SK-N-SH (cell line): ENCODE measurements around the gene FOXP1. TPM values are rescaled to one million over a fixed set of nuclear protein-coding genes. Genes with fewer than 3 reads are reported as not detected.

Experiments used
- CTCF ChIA-PET: fragments of 300-600, 350-600 bp; formaldehyde crosslinking; extraction: SDS; loops from one replicate; lab custom pipeline; 2021; lab: Yijun Ruan, JAX
- POLR2A ChIA-PET: fragments of 350-600 bp; sonication (Branson Sonifier 250); formaldehyde crosslinking; extraction: SDS; loops from one replicate; lab custom pipeline; 2020; ENCODE audit warnings: antibody characterized with exemption, inconsistent platforms; lab: Yijun Ruan, JAX
- DNase-seq: peaks from one replicate; pipeline ENCODE4 v3.0.0; 2012
- H2AFZ ChIP-seq: fragments of 200-600 bp; sonication (generic); 2 replicates; pipeline ENCODE4 v1.8.1; 2016; ENCODE audit warnings: antibody characterized with exemption, mild to moderate bottlenecking, low read depth
- H3F3A ChIP-seq: fragments of 200-600 bp; sonication (generic); replicated peaks from 2 replicates; pipeline ENCODE3; 2016; ENCODE audit warnings: antibody characterized with exemption, mild to moderate bottlenecking; ENCODE audit not compliant: insufficient read depth
- H3K27ac ChIP-seq, 2 experiments: fragments of 200-500 bp in 1 of 2; fragments of 200-600 bp in 1 of 2; sonication (Bioruptor generic) in 1 of 2; sonication (generic), shearing (Covaris generic) in 1 of 2; 2 replicates each; pipeline versions ENCODE4 v1.5.1 to v1.6.1; 2014 to 2016; ENCODE audit warnings: low read depth in 2 of 2, inconsistent platforms in 1 of 2, low read length in 1 of 2, mild to moderate bottlenecking in 1 of 2, mixed read lengths in 1 of 2
- H3K27me3 ChIP-seq: fragments of 200-600 bp; sonication (generic), shearing (Covaris generic); 2 replicates; pipeline ENCODE4 v1.6.1; 2016; ENCODE audit warnings: mixed run types; ENCODE audit not compliant: insufficient read depth
- H3K36me3 ChIP-seq, 2 experiments: fragments of 200-500 bp in 1 of 2; fragments of 200-600 bp in 1 of 2; sonication (Bioruptor generic) in 1 of 2; sonication (generic) in 1 of 2; replicated peaks in 1 of 2; 2 replicates each; pipeline versions ENCODE3 to v1.5.1; 2014 to 2016; ENCODE audit warnings: low read length in 1 of 2, mild to moderate bottlenecking in 1 of 2; ENCODE audit not compliant: insufficient read depth in 2 of 2, control insufficient read depth in 1 of 2
- H3K4me1 ChIP-seq, 2 experiments: fragments of 200-500 bp in 1 of 2; fragments of 200-600 bp in 1 of 2; sonication (Bioruptor generic) in 1 of 2; sonication (generic), shearing (Covaris generic) in 1 of 2; 2 replicates each; pipeline versions ENCODE4 v1.5.1 to v1.6.1; 2014 to 2016; ENCODE audit warnings: low read depth in 1 of 2, low read length in 1 of 2, mixed run types in 1 of 2; ENCODE audit not compliant: insufficient read depth in 2 of 2, control insufficient read depth in 1 of 2
- H3K4me2 ChIP-seq: fragments of 200-600 bp; sonication (generic), shearing (Covaris generic); 2 replicates; pipeline ENCODE4 v1.6.1; 2017; ENCODE audit warnings: mixed run types
- H3K4me3 ChIP-seq, 2 experiments: fragments of 200-500 bp in 1 of 2; fragments of 200-600 bp in 1 of 2; sonication (Bioruptor generic) in 1 of 2; sonication (generic), shearing (Covaris generic) in 1 of 2; 2 replicates each; pipeline versions ENCODE4 v1.5.1 to v1.8.1; 2014 to 2016; ENCODE audit warnings: low read depth in 2 of 2, inconsistent platforms in 1 of 2, low read length in 1 of 2, mild to moderate bottlenecking in 1 of 2, mixed read lengths in 1 of 2, moderate library complexity in 1 of 2
- H3K79me2 ChIP-seq: fragments of 200-600 bp; sonication (generic); 2 replicates; pipeline ENCODE4 v1.8.1; 2017; ENCODE audit warnings: mild to moderate bottlenecking; ENCODE audit not compliant: insufficient read depth
- H3K9ac ChIP-seq: fragments of 200-600 bp; sonication (generic); 2 replicates; pipeline ENCODE4 v1.6.1; 2017; ENCODE audit warnings: mixed run types
- H3K9me2 ChIP-seq: fragments of 200-600 bp; sonication (generic); 2 replicates; pipeline ENCODE4 v1.6.1; 2017; ENCODE audit warnings: mixed run types
- H3K9me3 ChIP-seq: fragments of 200-600 bp; sonication (generic); 2 replicates; pipeline ENCODE4 v1.6.1; 2017; ENCODE audit warnings: mixed run types, mild to moderate bottlenecking, moderate library complexity
- H4K20me1 ChIP-seq: fragments of 200-600 bp; sonication (generic); 2 replicates; pipeline ENCODE4 v1.6.1; 2017; ENCODE audit warnings: mild to moderate bottlenecking, mixed run types; ENCODE audit not compliant: insufficient read depth
- EP300 ChIP-seq, 2 experiments: IDR thresholded peaks; 2 replicates each; pipeline versions ENCODE4 v1.4.0 to v1.6.1; 2012; ENCODE audit warnings: borderline replicate concordance in 1 of 2, low read depth in 1 of 2, low read length in 1 of 2
- FOSL2 ChIP-seq: IDR thresholded peaks from 2 replicates; pipeline ENCODE4 v1.4.0; 2012; ENCODE audit warnings: low read depth, mild to moderate bottlenecking, moderate library complexity, borderline replicate concordance
- FOXJ3 ChIP-seq: sonication (generic); formaldehyde crosslinking; IDR thresholded peaks from 2 replicates; pipeline ENCODE4 v1.5.1; 2020; ENCODE audit warnings: mild to moderate bottlenecking, missing genetic modification reagents
- FOXM1 ChIP-seq: IDR thresholded peaks from 2 replicates; pipeline ENCODE4 v1.4.0; 2012; ENCODE audit warnings: low read depth, mild to moderate bottlenecking
- GABPA ChIP-seq: IDR thresholded peaks from 2 replicates; pipeline ENCODE4 v1.4.0; 2012; ENCODE audit warnings: low read depth, mild to moderate bottlenecking
- GATA2 ChIP-seq: sonication (generic); formaldehyde crosslinking; IDR thresholded peaks from 2 replicates; pipeline ENCODE4 v1.5.0; 2020; ENCODE audit warnings: mild to moderate bottlenecking, missing genetic modification reagents
- JUND ChIP-seq: IDR thresholded peaks from 2 replicates; pipeline ENCODE4 v1.4.0; 2012
- MEF2A ChIP-seq: IDR thresholded peaks from 2 replicates; pipeline ENCODE4 v1.4.0; 2012; ENCODE audit warnings: low read depth, borderline replicate concordance
- MXI1 ChIP-seq: IDR thresholded peaks from 2 replicates; pipeline ENCODE4 v1.6.1; 2012; ENCODE audit warnings: mild to moderate bottlenecking, low read depth, low read length, improper control_type of control experiment
- NRF1 ChIP-seq: IDR thresholded peaks from 2 replicates; pipeline ENCODE4 v1.6.1; 2012; ENCODE audit warnings: low read depth, mild to moderate bottlenecking, low read length
- RCOR1 ChIP-seq: fragments of 150-350 bp; IDR thresholded peaks from 2 replicates; pipeline ENCODE4 v1.6.1; 2017; ENCODE audit warnings: antibody characterized with exemption, low read length
- SIN3A ChIP-seq: IDR thresholded peaks from 2 replicates; pipeline ENCODE4 v1.6.1; 2012; ENCODE audit warnings: low read depth, mild to moderate bottlenecking, low read length, moderate library complexity, borderline replicate concordance
- SMC3 ChIP-seq: IDR thresholded peaks from 2 replicates; pipeline ENCODE4 v1.6.1; 2012; ENCODE audit warnings: low read depth, low read length, improper control_type of control experiment
- TAF1 ChIP-seq: IDR thresholded peaks from 2 replicates; pipeline ENCODE4 v1.6.1; 2012; ENCODE audit warnings: low read depth, mild to moderate bottlenecking, low read length, moderate library complexity, borderline replicate concordance
- TCF12 ChIP-seq: IDR thresholded peaks from 2 replicates; pipeline ENCODE4 v1.4.0; 2012
- TEAD4 ChIP-seq: IDR thresholded peaks from 2 replicates; pipeline ENCODE4 v1.4.0; 2012; ENCODE audit warnings: mild to moderate bottlenecking, borderline replicate concordance; ENCODE audit not compliant: insufficient read depth
- WGBS: methylation state at CpG from one replicate; pipeline ENCODE4 v1.1.6; 2017; ENCODE audit warnings: low lambda C conversion rate; 5-methylcytosine and 5-hydroxymethylcytosine counted together
- polyA plus RNA-seq, 3 experiments: library from polyadenylated mRNA; depleted of rRNA; stranded (reverse); fragments of >200 nt; gene quantifications; 2 replicates each; pipeline ENCODE4 v1.2.3, GENCODE V29; 2012
- TF ChIP-seq, protein P1 (sequence below): IDR thresholded peaks from 2 replicates; pipeline ENCODE4 v1.4.0; 2012; ENCODE audit warnings: low read depth
- TF ChIP-seq, protein P2 (sequence below): fragments of 150-350 bp; IDR thresholded peaks from 2 replicates; pipeline ENCODE4 v1.6.1; 2017; ENCODE audit warnings: antibody characterized with exemption, low read length, low read depth, borderline replicate concordance
- TF ChIP-seq, protein P3 (sequence below): IDR thresholded peaks from 2 replicates; pipeline ENCODE4 v1.4.0; 2012; ENCODE audit warnings: low read depth, borderline replicate concordance

Gene FOXP1
- polyA plus RNA-seq, 1 of the 3 experiments (the other 2 are of a cell fraction): 8.8 TPM

DNA sequence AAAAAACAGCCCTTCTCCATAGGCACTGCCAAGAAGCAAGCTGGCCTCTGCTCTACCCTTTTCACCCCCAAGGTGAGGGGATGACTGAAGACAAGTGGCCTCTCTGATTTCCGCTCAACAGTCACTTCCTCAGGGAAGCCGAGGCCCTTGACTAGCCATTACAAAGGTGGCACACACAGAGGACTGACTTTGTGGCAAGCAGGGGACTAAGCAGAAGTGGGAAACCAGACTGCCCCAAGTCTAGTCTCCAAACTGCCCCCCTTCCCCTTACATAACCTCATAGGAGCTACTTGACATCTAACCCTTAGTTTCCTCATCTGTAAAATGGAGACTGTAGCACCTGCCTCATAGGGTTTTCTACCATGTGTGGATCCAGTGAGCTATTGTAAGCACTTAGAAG, 118.9 kb downstream of the FOXP1 start:
- no peak for DNase-seq
- Histone ChIP-seq H3K9ac (no peak overlapping the region), H3K79me2 (peaks cover 86% of the 10 kb centered on the region), H3F3A (peaks cover 3% of the 10 kb centered on the region), H3K36me3 (no peaks in the 10 kb centered on the region), H3K4me3 (no peak overlapping the region), H2AFZ (no peak overlapping the region), H4K20me1 (no peaks in the 10 kb centered on the region), H3K4me1 (no peaks in the 10 kb centered on the region; a peak in 1 of 4 replicates), H3K4me2 (no peak overlapping the region), H3K27me3 (no peaks in the 10 kb centered on the region), H3K9me3 (no peaks in the 10 kb centered on the region), H3K27ac (no peak overlapping the region), H3K9me2 (no peaks in the 10 kb centered on the region)
- 100% methylated on average over 2 of the region's 2 CpGs for WGBS
- CTCF ChIA-PET: interaction anchor here (0.5 to 0.6 kb wide), 2 partner anchors 10 to 40 kb away, joined by 3 read pairs; no protein-coding TSS in a partner anchor
- POLR2A ChIA-PET: no interaction called here
- no peak for TF ChIP-seq FOXM1
- TF ChIP-seq, protein P1, sequence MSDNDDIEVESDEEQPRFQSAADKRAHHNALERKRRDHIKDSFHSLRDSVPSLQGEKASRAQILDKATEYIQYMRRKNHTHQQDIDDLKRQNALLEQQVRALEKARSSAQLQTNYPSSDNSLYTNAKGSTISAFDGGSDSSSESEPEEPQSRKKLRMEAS: no peak
- no peak for TF ChIP-seq MEF2A
- no peak for TF ChIP-seq MXI1
- TF ChIP-seq TEAD4: no peak
- no peak for TF ChIP-seq SMC3
- no peak for TF ChIP-seq EP300 (IDR thresholded peaks at IDR 0.05; ENCODE audit: borderline replicate concordance in 1 of 2, low read depth in 1 of 2, low read length in 1 of 2)
- no peak for TF ChIP-seq GABPA
- TF ChIP-seq FOXJ3 (CRISPR knock-in tag): no peak
- no peak for TF ChIP-seq SIN3A
- TF ChIP-seq JUND: no peak
- TF ChIP-seq FOSL2: no peak

DNA sequence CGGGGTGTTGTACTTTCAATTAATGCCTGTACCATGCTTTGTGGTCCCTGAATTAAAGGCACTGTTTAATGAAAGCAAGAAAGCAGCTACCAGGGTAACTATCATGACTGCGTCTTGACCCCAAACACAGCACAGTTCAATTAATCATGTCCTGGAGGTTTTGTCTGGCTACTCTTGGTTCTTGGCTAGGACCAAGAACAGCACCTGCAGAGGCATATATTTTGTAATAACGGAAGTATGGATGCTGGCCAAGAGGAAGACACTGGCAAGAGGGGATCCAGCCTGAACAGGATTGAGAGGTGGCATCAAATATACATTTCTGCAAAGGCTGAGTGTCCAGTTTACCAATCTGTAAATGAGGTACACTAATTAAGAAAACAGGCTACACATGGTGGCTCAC, 119.9 kb downstream of the FOXP1 start:
- Histone ChIP-seq H3K4me1 (no peaks in the 10 kb centered on the region; a peak in 1 of 4 replicates), H3F3A (peaks cover 3% of the 10 kb centered on the region), H2AFZ (no peak overlapping the region), H3K27me3 (no peaks in the 10 kb centered on the region), H3K27ac (no peak overlapping the region), H3K4me2 (no peak overlapping the region), H3K9me2 (no peaks in the 10 kb centered on the region), H3K9me3 (no peaks in the 10 kb centered on the region), H4K20me1 (no peaks in the 10 kb centered on the region), H3K9ac (no peak overlapping the region), H3K36me3 (no peaks in the 10 kb centered on the region), H3K79me2 (peaks cover 89% of the 10 kb centered on the region), H3K4me3 (no peak overlapping the region)
- no peak for DNase-seq
- TF ChIP-seq, protein P2, sequence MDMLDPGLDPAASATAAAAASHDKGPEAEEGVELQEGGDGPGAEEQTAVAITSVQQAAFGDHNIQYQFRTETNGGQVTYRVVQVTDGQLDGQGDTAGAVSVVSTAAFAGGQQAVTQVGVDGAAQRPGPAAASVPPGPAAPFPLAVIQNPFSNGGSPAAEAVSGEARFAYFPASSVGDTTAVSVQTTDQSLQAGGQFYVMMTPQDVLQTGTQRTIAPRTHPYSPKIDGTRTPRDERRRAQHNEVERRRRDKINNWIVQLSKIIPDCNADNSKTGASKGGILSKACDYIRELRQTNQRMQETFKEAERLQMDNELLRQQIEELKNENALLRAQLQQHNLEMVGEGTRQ: no peak
- no peak for TF ChIP-seq SMC3
- TF ChIP-seq TCF12: no peak
- no peak for TF ChIP-seq NRF1
- TF ChIP-seq RCOR1: no peak
- TF ChIP-seq FOXM1: no peak
- no peak for TF ChIP-seq TEAD4
- no peak for TF ChIP-seq MXI1
- TF ChIP-seq, protein P3, sequence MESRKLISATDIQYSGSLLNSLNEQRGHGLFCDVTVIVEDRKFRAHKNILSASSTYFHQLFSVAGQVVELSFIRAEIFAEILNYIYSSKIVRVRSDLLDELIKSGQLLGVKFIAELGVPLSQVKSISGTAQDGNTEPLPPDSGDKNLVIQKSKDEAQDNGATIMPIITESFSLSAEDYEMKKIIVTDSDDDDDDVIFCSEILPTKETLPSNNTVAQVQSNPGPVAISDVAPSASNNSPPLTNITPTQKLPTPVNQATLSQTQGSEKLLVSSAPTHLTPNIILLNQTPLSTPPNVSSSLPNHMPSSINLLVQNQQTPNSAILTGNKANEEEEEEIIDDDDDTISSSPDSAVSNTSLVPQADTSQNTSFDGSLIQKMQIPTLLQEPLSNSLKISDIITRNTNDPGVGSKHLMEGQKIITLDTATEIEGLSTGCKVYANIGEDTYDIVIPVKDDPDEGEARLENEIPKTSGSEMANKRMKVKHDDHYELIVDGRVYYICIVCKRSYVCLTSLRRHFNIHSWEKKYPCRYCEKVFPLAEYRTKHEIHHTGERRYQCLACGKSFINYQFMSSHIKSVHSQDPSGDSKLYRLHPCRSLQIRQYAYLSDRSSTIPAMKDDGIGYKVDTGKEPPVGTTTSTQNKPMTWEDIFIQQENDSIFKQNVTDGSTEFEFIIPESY: no peak
- TF ChIP-seq GATA2 (CRISPR knock-in tag): no peak
- TF ChIP-seq TAF1: no peak
- CTCF ChIA-PET: no interaction called here
- 81% methylated on average over 3 of the region's 3 CpGs for WGBS
- POLR2A ChIA-PET: no interaction called here
